Iris pigment epithelial cell (primary cell): ENCODE results near the gene BTBD9.

ENCODE experiments used
- DNase-seq: peaks from one replicate; pipeline ENCODE4 v3.0.0-alpha.2; 2011; ENCODE audit warnings: low read depth

BTBD9 gene

DNA sequence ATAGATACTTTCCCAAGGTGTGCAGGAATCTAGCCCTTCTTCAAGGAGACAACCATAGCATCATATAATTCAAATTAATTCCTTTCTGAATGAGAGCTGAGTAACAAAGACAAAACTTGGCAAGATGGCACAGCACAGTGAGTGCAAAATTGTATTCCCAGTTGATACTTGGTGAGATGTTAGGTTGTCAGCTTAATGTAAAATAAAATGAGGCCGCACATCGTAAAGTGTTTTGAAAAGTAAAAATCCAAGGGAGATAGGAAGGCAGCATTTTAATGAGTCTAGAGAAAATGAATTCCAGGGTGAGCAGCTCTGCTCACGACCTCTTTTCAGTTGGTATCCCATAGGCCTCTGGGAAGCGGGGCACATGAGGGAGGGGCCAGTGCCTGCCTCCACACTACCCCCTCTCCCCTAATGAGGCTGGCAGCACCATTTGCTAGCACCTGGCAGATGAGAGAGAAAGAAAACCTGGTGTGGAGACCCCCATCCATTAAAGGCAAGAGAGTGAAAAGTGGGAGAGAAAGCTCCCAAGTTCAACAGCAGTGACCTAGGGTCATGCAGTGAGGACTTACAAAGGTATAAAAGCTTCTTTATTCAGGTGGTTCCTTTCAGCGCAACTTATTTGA lies 158.4 kb downstream of the BTBD9 start:
- no peak for DNase-seq

- no peak for DNase-seq
Observed at GRCh38 chr6:38480036-38480435, 159.7 kb downstream of the BTBD9 start.

GRCh38 chr6:38479331-38479730 lies 160.4 kb downstream of the BTBD9 start:
- DNase-seq = no peak

GRCh38 chr6:38477680-38478260 lies 162.0 kb downstream of the BTBD9 start:
- DNase-seq = no peak

GRCh38 chr6:38476888-38477287 lies 162.8 kb downstream of the BTBD9 start:
- no peak for DNase-seq

- DNase-seq = peak; percentile 84
Observed at GRCh38 chr6:38476141-38476540, 163.6 kb downstream of the BTBD9 start.

- no peak for DNase-seq
Observed at GRCh38 chr6:38470548-38470947, 169.2 kb downstream of the BTBD9 start.

- no peak for DNase-seq
Observed at GRCh38 chr6:38467566-38467965, 172.2 kb downstream of the BTBD9 start.

DNA sequence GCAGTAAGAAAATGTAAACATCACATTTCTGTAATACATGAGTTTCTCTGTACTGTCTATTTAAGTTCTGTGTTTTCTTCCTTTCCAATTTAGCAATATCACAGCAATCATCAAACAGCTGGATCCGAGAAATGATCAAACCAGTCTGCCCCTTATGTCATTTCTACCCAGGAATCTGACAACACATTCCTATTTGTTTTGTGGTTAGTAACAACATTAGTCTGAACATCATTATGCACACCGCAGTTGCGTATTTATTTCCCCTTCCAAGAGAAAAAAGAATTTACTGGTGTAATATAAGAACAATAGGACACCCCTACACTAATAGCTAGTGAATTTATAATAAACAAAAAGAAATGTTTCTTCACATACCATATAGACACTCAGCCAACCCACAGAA lies 179.5 kb downstream of the BTBD9 start:
- peak; percentile 39 for DNase-seq

GRCh38 chr6:38459291-38459690 lies 180.4 kb downstream of the BTBD9 start:
- peak; percentile 79 for DNase-seq

DNA sequence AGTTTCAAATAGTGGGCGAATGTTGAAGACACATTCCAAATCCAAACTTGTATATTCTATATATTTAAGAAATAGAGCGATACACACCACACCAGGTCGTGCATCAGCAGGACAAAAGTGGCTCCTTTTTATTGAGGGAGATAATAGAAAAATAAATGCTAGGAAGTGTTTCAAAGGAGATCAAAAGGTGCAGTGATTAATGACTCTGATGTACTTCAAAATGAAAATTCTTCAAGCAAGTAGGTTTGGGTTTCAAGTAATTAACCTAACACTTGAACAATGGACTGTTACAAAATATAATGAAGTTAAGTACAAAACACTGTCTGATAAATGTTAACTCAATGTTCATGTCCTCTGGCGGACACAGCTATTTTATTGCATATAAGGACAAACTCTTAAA lies 185.9 kb downstream of the BTBD9 start:
- no peak for DNase-seq

- DNase-seq = no peak
Observed at GRCh38 chr6:38452816-38453660, 186.7 kb downstream of the BTBD9 start.

DNA sequence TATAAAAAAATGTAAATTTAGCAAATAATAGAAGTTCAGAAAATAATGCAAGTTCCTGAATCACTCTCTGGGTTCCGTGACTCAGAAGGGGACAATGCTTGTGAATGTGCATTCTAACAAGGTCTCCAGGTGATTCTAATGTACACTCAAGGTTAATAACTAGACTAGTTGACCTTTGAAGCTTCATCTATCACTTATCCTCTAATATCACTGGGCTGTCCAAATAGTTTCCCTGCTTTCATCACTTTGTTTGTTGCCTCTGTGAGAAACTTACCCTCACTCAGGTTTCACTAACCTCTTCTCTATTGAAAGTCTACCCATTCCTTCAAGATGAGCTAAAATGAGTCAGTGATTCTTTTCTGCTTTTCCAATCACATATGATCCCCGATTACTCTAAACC lies 189.0 kb downstream of the BTBD9 start:
- no peak for DNase-seq

- no peak for DNase-seq
Observed at GRCh38 chr6:38445925-38446324, 193.8 kb downstream of the BTBD9 start.

GRCh38 chr6:38445336-38445735 lies 194.4 kb downstream of the BTBD9 start:
- peak; percentile 60 for DNase-seq

GRCh38 chr6:38443352-38444144 lies 196.2 kb downstream of the BTBD9 start:
- peak; percentile 34 for DNase-seq

DNA sequence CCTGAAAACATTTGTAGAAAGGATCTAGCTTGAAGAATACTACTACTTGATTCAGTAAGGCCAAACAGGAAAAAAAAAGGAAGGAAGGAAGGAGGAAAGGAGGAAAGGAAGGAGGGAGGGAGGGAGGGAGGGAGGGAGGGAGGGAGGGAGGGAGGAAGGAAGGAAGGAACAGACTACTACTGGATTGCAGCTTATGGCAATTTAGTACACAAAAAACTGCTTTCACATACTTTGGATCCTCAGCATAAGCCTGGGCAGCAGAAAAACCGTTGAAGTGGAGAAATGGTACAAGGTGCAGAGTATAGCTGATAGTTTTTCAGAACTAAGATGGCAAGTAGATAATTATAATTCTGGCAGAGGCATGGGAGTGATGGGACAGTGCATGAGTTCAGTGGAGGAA lies 201.6 kb downstream of the BTBD9 start:
- DNase-seq = no peak

DNA sequence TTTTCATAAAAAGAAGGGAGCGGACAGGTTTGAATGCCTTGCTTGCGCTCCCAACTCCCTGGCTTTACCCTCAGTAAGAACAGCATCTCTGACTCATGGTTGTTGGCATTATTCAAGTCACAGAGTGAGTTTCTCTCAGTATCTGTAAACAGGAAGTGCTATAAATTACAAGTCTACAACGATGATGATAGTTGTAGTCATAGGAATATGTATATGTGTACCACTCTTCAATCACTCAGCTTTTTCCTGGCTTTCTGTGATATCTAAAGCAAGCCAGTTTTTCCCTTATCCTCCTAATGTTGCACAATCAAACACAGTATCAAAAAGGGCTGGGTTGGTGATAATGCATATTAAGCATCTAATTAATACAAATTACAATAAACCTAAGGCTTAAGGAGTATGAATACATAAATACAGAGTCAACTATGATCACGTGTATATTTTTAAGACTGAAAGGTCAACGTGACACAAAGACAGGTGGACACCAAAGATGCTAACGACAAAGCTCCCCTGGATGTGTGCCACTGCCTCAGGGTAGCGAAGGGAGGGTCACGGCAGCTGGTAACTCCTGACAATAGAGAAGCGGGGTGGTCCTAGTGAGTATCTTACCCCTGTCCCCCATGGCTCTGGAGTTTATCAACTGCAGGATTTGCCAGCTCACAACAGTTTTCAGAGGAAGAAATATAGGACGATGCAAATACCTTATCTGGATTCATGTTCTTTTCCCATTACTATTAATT lies 202.8 kb downstream of the BTBD9 start:
- peak; percentile 85 for DNase-seq

DNA sequence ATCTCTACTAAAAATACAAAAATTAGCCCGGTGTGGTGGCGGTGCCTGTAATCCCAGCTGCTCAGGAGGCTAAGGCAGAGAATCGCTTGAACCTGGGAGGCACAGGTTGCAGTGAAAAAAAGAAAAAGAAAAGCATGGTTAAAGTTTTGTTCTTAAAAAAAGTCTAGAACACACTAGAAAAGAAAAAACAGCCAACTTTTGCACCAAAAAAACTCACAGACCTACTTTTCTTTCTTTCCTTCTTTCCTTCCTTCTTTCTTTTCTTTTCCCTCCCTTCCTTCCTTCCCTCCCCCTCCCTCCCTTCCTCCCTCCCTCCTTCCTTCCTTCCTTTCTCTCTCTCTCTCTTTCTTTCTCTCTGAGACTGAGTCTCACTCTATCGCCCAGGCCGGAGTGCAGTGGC lies 204.4 kb downstream of the BTBD9 start:
- DNase-seq = no peak

- no peak for DNase-seq
Observed at GRCh38 chr6:38434051-38434450, 205.7 kb downstream of the BTBD9 start.

DNA sequence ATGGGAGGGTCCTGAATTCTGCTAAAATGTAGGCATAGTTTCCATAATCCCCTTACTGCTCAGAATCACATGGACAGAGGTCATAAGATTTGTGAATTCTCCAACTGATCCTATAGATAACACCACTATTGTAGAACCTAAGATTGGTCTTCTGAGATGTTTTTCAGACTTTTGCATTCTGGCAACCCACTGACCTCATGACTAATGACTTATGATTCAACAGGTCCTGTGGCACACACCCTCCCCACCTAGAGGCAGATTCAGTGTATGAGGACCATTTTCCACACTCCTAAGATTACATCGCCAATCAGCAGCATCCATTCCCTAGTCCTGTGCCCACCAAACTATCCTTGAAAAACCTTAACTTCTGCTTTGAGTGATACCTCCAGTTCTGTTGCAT lies 207.2 kb downstream of the BTBD9 start:
- peak; percentile 64 for DNase-seq

GRCh38 chr6:38432079-38432478 lies 207.7 kb downstream of the BTBD9 start:
- no peak for DNase-seq
